Hepatocyte (in vitro differentiated cells): ENCODE measurements around the gene MAS1. TPM values are rescaled to one million over a fixed set of nuclear protein-coding genes. Genes with fewer than 3 reads are reported as not detected.

Experiments
- DNase-seq: peaks from one replicate; pipeline ENCODE4 v3.0.0-alpha.2; 2016; ENCODE audit warnings: low spot score
- H2AFZ ChIP-seq: fragments of 200-600 bp; sonication (generic); 2 replicates; pipeline ENCODE4 v1.6.0; 2016; ENCODE audit warnings: antibody characterized with exemption, mild to moderate bottlenecking
- H3K27ac ChIP-seq: fragments of 200-600 bp; sonication (generic); 2 replicates; pipeline ENCODE4 v1.5.1; 2016; ENCODE audit warnings: mild to moderate bottlenecking
- H3K27me3 ChIP-seq: fragments of 200-600 bp; sonication (generic); 2 replicates; pipeline ENCODE4 v1.6.1; 2016
- H3K36me3 ChIP-seq: fragments of 200-600 bp; sonication (generic); replicated peaks from 2 replicates; pipeline ENCODE4 v1.5.1; 2016; ENCODE audit warnings: low read depth; ENCODE audit not compliant: insufficient read depth
- H3K4me1 ChIP-seq: fragments of 200-600 bp; sonication (generic); 2 replicates; pipeline ENCODE4 v1.5.1; 2016; ENCODE audit warnings: mild to moderate bottlenecking, moderate library complexity; ENCODE audit not compliant: insufficient read depth
- H3K4me2 ChIP-seq: fragments of 200-600 bp; sonication (generic); 2 replicates; pipeline ENCODE4 v1.6.0; 2016
- H3K4me3 ChIP-seq: fragments of 200-600 bp; sonication (generic); 2 replicates; pipeline ENCODE4 v1.5.1; 2016; ENCODE audit warnings: mild to moderate bottlenecking
- H3K79me2 ChIP-seq: fragments of 200-600 bp; sonication (generic); 2 replicates; pipeline ENCODE4 v1.6.0; 2017; ENCODE audit warnings: mild to moderate bottlenecking
- H3K9me2 ChIP-seq: fragments of 200-600 bp; sonication (generic); replicated peaks from 2 replicates; pipeline ENCODE4 v1.6.0; 2017; ENCODE audit warnings: mild to moderate bottlenecking; ENCODE audit not compliant: insufficient read depth
- H3K9me3 ChIP-seq: fragments of 200-600 bp; sonication (generic); 2 replicates; pipeline ENCODE4 v1.5.1; 2016; ENCODE audit warnings: low read depth, mild to moderate bottlenecking
- H4K20me1 ChIP-seq: fragments of 200-600 bp; sonication (generic); 2 replicates; pipeline ENCODE4 v1.6.0; 2016; ENCODE audit warnings: mild to moderate bottlenecking; ENCODE audit not compliant: insufficient read depth, poor library complexity, severe bottlenecking
- EZH2 ChIP-seq: fragments of 200-600 bp; sonication (generic); IDR thresholded peaks from 2 replicates; pipeline ENCODE4 v1.6.1; 2016; ENCODE audit warnings: antibody characterized with exemption, mild to moderate bottlenecking, borderline replicate concordance
- EZH2phosphoT487 ChIP-seq: fragments of 200-600 bp; sonication (generic); IDR thresholded peaks from one replicate; pipeline ENCODE4 v1.6.1; 2018; ENCODE audit warnings: antibody characterized with exemption, mild to moderate bottlenecking, low read depth, moderate library complexity; ENCODE audit not compliant: unreplicated experiment, severe bottlenecking
- WGBS: methylation state at CpG from one replicate; pipeline ENCODE4 v1.1.6; 2016; ENCODE audit warnings: low lambda C conversion rate; ENCODE audit errors: missing lambda C conversion rate; 5-methylcytosine and 5-hydroxymethylcytosine counted together
- polyA plus RNA-seq: library from polyadenylated mRNA; unstranded; fragments of >200 nt; fragmentation: Nextera tagmentation; extraction: Ambion mirVana; gene quantifications from 2 replicates; pipeline ENCODE4 v1.2.1, GENCODE V29; 2016
- total RNA-seq: library from RNA; depleted of rRNA; stranded (reverse); fragments of >200 nt; gene quantifications from 2 replicates; pipeline ENCODE4 v1.2.3, GENCODE V29; 2014
- TF ChIP-seq, protein P1 (sequence below): fragments of 200-600 bp; sonication (generic); IDR thresholded peaks from 2 replicates; pipeline ENCODE4 v1.5.1; 2016; ENCODE audit warnings: antibody characterized with exemption, mild to moderate bottlenecking; ENCODE audit not compliant: poor library complexity

Gene MAS1
- total and polyA plus RNA-seq, 2 experiments from 2014 or later, result not detected

- Histone ChIP-seq H3K4me2 (no peak overlapping the region), H3K4me3 (no peak overlapping the region), H3K4me1 (no peaks in the 10 kb centered on the region), H3K27me3 (no peaks in the 10 kb centered on the region), H3K9me2 (no peaks in the 10 kb centered on the region), H3K36me3 (no peaks in the 10 kb centered on the region), H3K9me3 (no peaks in the 10 kb centered on the region), H2AFZ (no peak overlapping the region), H3K79me2 (no peaks in the 10 kb centered on the region), H3K27ac (no peak overlapping the region), H4K20me1 (no peaks in the 10 kb centered on the region)
- WGBS, result 86% methylated on average over 12 of the region's 12 CpGs
- DNase-seq, result no peak
- TF ChIP-seq EZH2, result no peak
- TF ChIP-seq, protein P1, sequence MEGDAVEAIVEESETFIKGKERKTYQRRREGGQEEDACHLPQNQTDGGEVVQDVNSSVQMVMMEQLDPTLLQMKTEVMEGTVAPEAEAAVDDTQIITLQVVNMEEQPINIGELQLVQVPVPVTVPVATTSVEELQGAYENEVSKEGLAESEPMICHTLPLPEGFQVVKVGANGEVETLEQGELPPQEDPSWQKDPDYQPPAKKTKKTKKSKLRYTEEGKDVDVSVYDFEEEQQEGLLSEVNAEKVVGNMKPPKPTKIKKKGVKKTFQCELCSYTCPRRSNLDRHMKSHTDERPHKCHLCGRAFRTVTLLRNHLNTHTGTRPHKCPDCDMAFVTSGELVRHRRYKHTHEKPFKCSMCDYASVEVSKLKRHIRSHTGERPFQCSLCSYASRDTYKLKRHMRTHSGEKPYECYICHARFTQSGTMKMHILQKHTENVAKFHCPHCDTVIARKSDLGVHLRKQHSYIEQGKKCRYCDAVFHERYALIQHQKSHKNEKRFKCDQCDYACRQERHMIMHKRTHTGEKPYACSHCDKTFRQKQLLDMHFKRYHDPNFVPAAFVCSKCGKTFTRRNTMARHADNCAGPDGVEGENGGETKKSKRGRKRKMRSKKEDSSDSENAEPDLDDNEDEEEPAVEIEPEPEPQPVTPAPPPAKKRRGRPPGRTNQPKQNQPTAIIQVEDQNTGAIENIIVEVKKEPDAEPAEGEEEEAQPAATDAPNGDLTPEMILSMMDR, result no peak
- TF ChIP-seq EZH2phosphoT487, result no peak
Measured at GRCh38 chr6:159865226-159865920, 25.4 kb upstream of the MAS1 start.

- Histone ChIP-seq H3K36me3 (no peaks in the 10 kb centered on the region), H4K20me1 (no peaks in the 10 kb centered on the region), H3K4me3 (no peak overlapping the region), H3K4me1 (no peaks in the 10 kb centered on the region), H2AFZ (no peak overlapping the region), H3K79me2 (no peaks in the 10 kb centered on the region), H3K9me3 (no peaks in the 10 kb centered on the region), H3K9me2 (no peaks in the 10 kb centered on the region), H3K27me3 (no peaks in the 10 kb centered on the region), H3K4me2 (no peak overlapping the region), H3K27ac (no peak overlapping the region)
- 94% methylated on average over 28 of the region's 28 CpGs for WGBS
- DNase-seq, result no peak
- TF ChIP-seq, protein P1, result no peak
- TF ChIP-seq EZH2, result no peak
- no peak for TF ChIP-seq EZH2phosphoT487
Measured at GRCh38 chr6:159866286-159867247, 24.2 kb upstream of the MAS1 start.

DNA sequence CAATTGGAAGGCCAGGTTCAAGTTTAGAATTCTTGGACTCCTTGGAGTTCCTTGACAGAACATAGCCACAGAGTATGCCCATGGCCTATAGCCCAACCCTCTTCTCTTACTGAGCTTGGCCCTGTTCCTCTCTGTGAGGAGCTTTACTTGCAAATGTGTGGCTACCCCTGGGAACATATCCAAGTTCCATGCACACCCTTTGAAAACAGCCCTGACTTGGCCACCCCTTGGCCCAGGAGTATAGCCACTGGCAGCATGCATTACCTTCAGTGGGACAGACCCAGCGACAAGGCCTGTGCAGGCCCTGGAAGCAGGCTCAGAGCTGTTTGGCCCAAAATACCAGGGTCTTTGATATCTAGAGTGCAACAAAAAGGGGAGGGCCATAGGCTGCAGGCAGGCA, 19.5 kb upstream of the MAS1 start:
- Histone ChIP-seq H4K20me1 (no peaks in the 10 kb centered on the region), H2AFZ (no peak overlapping the region), H3K79me2 (no peaks in the 10 kb centered on the region), H3K9me3 (no peaks in the 10 kb centered on the region), H3K36me3 (no peaks in the 10 kb centered on the region), H3K27me3 (no peaks in the 10 kb centered on the region), H3K9me2 (no peaks in the 10 kb centered on the region), H3K4me1 (no peaks in the 10 kb centered on the region), H3K4me3 (no peak overlapping the region), H3K4me2 (no peak overlapping the region), H3K27ac (no peak overlapping the region)
- no peak for DNase-seq
- WGBS, result 86% methylated on average over 1 of the region's 1 CpG
- TF ChIP-seq EZH2, result no peak

DNA sequence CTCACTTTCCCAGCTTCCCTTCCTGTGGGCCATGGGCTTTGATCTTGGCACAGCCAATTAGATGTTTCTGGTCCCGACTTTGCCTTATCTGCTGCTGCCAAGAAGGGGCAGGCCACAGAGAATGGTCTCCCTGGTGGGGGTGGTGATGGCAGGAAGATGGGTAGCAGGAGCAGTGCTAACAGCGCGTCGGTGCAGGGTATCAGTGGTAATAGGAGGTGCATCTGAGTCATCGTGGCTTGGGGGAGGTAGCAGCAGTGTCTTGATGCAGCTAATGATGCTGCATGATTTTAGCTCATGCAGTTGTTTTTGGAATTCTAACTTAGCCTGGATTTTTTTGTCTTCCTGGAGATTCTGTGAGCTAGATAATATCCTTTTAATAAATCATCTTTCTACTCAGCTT, 18.9 kb upstream of the MAS1 start:
- Histone ChIP-seq H3K27me3 (no peaks in the 10 kb centered on the region), H3K79me2 (no peaks in the 10 kb centered on the region), H4K20me1 (no peaks in the 10 kb centered on the region), H3K4me2 (no peak overlapping the region), H3K27ac (no peak overlapping the region), H3K36me3 (no peaks in the 10 kb centered on the region), H2AFZ (no peak overlapping the region), H3K4me3 (no peak overlapping the region), H3K9me2 (no peaks in the 10 kb centered on the region), H3K4me1 (no peaks in the 10 kb centered on the region), H3K9me3 (no peaks in the 10 kb centered on the region)
- TF ChIP-seq, protein P1, result no peak
- no peak for TF ChIP-seq EZH2
- no peak for TF ChIP-seq EZH2phosphoT487
- 61% methylated on average over 5 of the region's 5 CpGs for WGBS
- DNase-seq, result no peak
